ENCODE measurements around the gene CCNI.

CCNI gene

DNA sequence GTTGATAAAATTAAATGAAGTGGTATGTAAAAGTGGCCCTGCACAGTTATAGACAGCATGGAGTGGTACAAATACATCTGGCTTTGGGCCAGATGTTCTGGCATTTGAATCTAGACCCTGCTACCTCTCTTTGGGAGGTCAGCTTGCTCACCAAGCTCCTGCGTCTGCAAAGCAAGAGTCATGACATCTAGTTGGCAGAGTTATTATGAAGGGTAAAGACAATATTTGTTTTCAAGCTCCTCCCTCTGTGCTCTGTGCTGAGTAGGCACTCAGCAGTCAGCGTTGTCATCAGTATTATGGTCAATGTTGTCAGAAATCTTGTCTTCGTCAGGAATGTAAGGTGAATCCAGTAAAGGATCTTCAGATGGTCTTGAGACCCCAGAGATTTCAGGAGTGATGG lies 55.8 kb downstream of the CCNI start:
- no peak for TF ChIP-seq CTCF (IDR thresholded peaks at IDR 0.05; ENCODE audit: insufficient read depth, low read depth, low read length, missing control alignments)
- no peak for DNase-seq (ENCODE audit: low read depth)
- no peak overlapping the region for H3K4me3 ChIP-seq (ENCODE audit: low read depth, low read length)

GRCh38 chr4:77015390-77015789 lies 60.4 kb downstream of the CCNI start:
- no peak for DNase-seq (ENCODE audit: low read depth)
- H3K4me3 ChIP-seq (ENCODE audit: low read depth, low read length) = no peak overlapping the region
- no peak for TF ChIP-seq CTCF (IDR thresholded peaks at IDR 0.05; ENCODE audit: insufficient read depth, low read depth, low read length, missing control alignments)

GRCh38 chr4:77014256-77014655 lies 61.5 kb downstream of the CCNI start:
- H3K4me3 ChIP-seq (ENCODE audit: low read depth, low read length) = no peak overlapping the region
- no peak for DNase-seq (ENCODE audit: low read depth)
- no peak for TF ChIP-seq CTCF (IDR thresholded peaks at IDR 0.05; ENCODE audit: insufficient read depth, low read depth, low read length, missing control alignments)

DNA sequence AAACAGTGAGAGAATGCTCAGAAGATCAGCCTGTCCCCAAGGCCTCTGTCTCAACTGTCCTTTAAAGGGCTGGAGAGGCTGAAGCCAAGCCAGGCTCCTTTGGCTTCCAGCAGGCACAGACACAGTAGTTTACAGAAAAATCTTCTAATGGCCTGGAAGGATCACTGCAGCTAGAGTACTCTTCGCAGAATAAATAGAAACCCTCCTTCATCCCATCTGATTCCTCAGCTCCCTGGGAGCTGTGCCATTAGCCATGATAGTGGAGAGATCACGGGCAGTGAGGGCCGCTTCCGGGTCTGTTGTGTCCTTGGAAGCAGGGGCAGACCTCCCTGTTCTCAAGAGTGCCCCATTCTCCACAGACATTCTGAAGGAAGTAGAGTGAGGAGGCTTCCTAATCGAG lies 63.1 kb downstream of the CCNI start:
- no peak for TF ChIP-seq CTCF (IDR thresholded peaks at IDR 0.05; ENCODE audit: insufficient read depth, low read depth, low read length, missing control alignments)
- no peak overlapping the region for H3K4me3 ChIP-seq (ENCODE audit: low read depth, low read length)
- DNase-seq (ENCODE audit: low read depth) = no peak

DNA sequence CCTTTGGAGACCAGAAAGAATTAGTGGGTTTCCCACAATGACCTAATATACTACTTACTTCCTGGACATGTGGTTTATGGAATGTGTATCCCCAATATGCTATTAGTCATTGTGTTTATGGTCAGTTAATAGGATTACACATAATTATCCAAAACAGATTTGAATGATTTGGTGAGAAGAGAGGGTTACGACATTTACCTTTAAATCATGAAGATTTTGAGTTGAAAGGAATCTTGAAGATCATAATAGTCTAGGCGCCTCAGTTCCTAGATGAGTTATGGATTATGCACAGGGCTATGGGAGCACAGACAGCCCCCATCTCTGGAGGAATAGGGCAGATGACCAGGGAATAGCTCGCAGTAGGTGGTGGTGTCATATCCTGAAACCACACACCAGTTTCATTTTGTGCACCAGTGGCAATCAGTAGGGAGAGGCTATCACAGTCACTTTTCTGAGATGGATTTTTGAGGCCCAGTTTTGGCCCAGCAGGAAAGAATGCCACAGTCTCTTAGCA lies 64.9 kb downstream of the CCNI start:
- no peak overlapping the region for H3K4me3 ChIP-seq (ENCODE audit: low read depth, low read length)
- TF ChIP-seq CTCF (IDR thresholded peaks at IDR 0.05; ENCODE audit: insufficient read depth, low read depth, low read length, missing control alignments) = no peak

GRCh38 chr4:77009511-77010115 lies 66.2 kb downstream of the CCNI start:
- no peak overlapping the region for H3K4me3 ChIP-seq (ENCODE audit: low read depth, low read length)
- no peak for DNase-seq (ENCODE audit: low read depth)
- no peak for TF ChIP-seq CTCF (IDR thresholded peaks at IDR 0.05; ENCODE audit: insufficient read depth, low read depth, low read length, missing control alignments)

More for the DNA sequence above, 64.9 kb downstream of the CCNI start:
- no peak for DNase-seq (ENCODE audit: low read depth)
